Fibroblast of lung (primary cell): ENCODE measurements around the gene GGTLC1. TPM values are rescaled to one million over a fixed set of nuclear protein-coding genes. Genes with fewer than 3 reads are reported as not detected.
"Not testable (repeated sequence)": the region's sequence is repeated elsewhere in the genome, so short reads cannot be mapped to it uniquely, and the experiment has no call there.

Source experiments
- DNase-seq, 2 donors: peaks; one replicate each; pipeline versions ENCODE4 v3.0.0 to v3.0.0-alpha.2; 2010; ENCODE audit warnings: low read depth in 2 of 2
- H2AFZ ChIP-seq: 2 replicates; pipeline ENCODE4 v1.5.1; 2012; ENCODE audit warnings: low read length, control low read depth, inconsistent platforms
- H3K27ac ChIP-seq: 2 replicates; pipeline ENCODE4 v1.5.1; 2011; ENCODE audit warnings: low read length, control low read depth; ENCODE audit not compliant: insufficient read depth
- H3K27me3 ChIP-seq: 2 replicates; pipeline ENCODE4 v1.5.1; 2011; ENCODE audit warnings: mild to moderate bottlenecking, low read length; ENCODE audit not compliant: control insufficient read depth, insufficient read depth
- H3K36me3 ChIP-seq: 2 replicates; pipeline ENCODE4 v1.5.1; 2011; ENCODE audit warnings: low read length; ENCODE audit not compliant: control insufficient read depth, insufficient read depth
- H3K4me1 ChIP-seq: 2 replicates; pipeline ENCODE4 v1.5.1; 2011; ENCODE audit warnings: low read length; ENCODE audit not compliant: control insufficient read depth, insufficient read depth; ENCODE audit errors: extremely low read depth
- H3K4me2 ChIP-seq: 2 replicates; pipeline ENCODE4 v1.5.1; 2011; ENCODE audit warnings: low read length, control low read depth; ENCODE audit not compliant: insufficient read depth; ENCODE audit errors: extremely low read depth
- H3K4me3 ChIP-seq, 4 experiments: fragments of 200-600 bp in 1 of 4; sonication (generic) in 1 of 4; replicated peaks in 1 of 4; 2 replicates each; pipeline ENCODE4 v1.5.1; 2011 to 2016; ENCODE audit warnings: low read length in 4 of 4, low read depth in 3 of 4, mild to moderate bottlenecking in 3 of 4, control low read depth in 2 of 4, inconsistent platforms in 1 of 4, mixed read lengths in 1 of 4; ENCODE audit not compliant: insufficient read depth in 1 of 4; ENCODE audit errors: control extremely low read depth in 1 of 4
- H3K79me2 ChIP-seq: 2 replicates; pipeline ENCODE4 v1.5.1; 2012; ENCODE audit warnings: mild to moderate bottlenecking, low read length, inconsistent platforms; ENCODE audit not compliant: control insufficient read depth, insufficient read depth
- H3K9ac ChIP-seq: 2 replicates; pipeline ENCODE4 v1.5.1; 2011; ENCODE audit warnings: mild to moderate bottlenecking, low read length, control low read depth; ENCODE audit not compliant: insufficient read depth
- H3K9me3 ChIP-seq: 2 replicates; pipeline ENCODE4 v1.5.1; 2012; ENCODE audit warnings: low read depth, low read length; ENCODE audit not compliant: control insufficient read depth, insufficient read depth
- H4K20me1 ChIP-seq: 2 replicates; pipeline ENCODE4 v1.5.1; 2011; ENCODE audit warnings: low read length; ENCODE audit not compliant: control insufficient read depth, insufficient read depth; ENCODE audit errors: extremely low read depth
- polyA plus RNA-seq, 2 donors: library from polyadenylated mRNA; depleted of rRNA in 1 of 2; stranded (reverse) in 1 of 2; unstranded in 1 of 2; fragments of >200 nt; gene quantifications; 2 replicates each; pipeline ENCODE4 v1.2.1, GENCODE V29; 2011 to 2012; ENCODE audit warnings: missing spikeins in 1 of 2
- total RNA-seq: library from RNA; depleted of rRNA; stranded (reverse); fragments of >200 nt; gene quantifications from 2 replicates; pipeline ENCODE4 v1.2.1, GENCODE V29; 2014

GGTLC1 gene
- total and polyA plus RNA-seq, 2 donors (not counting 1 experiment from before 2014, with no cell fraction given) = not detected

DNA sequence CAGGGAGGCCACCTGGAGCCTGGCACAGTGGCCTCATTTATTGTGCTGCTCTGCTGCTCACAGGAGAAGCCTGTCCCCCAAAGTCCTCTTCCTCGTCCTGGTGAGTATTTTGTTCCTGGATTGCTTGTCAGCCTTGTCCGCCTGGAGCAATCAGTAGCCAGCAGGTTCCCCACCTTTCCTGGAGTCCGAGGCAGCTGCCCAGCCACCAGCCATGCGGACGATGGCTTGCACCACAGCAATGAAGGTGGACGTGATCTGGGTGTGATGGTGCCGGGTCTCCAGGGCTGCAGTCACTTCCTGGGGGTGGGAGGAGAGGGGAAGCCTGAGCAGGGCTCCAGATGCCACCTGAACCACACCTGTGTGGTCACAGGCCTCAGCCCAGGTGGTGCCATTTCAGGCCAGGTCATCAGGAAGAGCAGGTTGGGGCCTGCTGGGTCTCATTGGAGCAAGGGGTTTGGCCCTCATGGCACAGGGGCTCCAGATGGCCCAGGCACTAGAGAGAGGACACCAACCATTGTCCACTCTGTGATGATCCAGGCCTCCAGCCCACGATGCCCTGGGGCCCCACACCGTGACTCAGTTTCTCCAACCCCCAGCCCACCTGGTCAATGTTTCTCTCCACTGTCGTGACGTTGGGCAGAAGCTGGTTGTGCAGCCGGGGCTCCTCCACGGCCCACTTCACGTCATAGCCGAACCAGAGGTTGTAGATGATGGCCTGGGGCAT lies 3.4 kb downstream of the GGTLC1 start:
- not testable (repeated sequence) for H3K36me3 ChIP-seq, DNase-seq, H3K27me3 ChIP-seq, H3K9me3 ChIP-seq, H3K4me2 ChIP-seq, H3K9ac ChIP-seq, H4K20me1 ChIP-seq, H3K27ac ChIP-seq, H3K4me3 ChIP-seq, H3K4me1 ChIP-seq, H3K79me2 ChIP-seq, H2AFZ ChIP-seq

DNA sequence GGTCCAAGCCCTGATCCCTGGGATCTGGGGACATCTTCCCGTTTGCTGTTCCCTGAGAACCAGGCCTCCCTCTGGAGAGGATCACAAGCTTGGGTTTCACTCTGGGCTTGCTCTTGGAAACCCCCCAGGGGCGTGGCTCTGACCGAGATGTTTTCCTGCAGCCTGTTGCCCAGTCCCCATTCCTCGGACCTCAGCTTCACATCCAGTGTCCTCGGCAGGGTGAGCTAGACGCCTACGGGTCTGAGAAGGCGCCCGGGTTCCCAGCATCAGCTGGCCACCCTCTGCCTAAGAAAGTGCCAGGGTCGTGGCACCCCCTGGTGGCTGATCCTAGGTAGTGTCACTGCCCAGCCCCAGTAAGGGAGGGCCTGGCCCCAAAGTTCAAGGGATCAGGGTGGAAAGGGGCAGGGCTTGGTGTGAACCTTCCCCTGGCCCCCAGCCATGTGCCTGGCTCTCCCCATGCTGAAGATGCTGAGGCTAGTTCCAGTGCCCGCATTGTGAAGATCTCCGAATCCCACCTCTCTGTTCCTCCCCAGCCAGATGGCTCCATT lies 4.0 kb downstream of the GGTLC1 start:
- not testable (repeated sequence) for H4K20me1 ChIP-seq, H3K36me3 ChIP-seq, H3K27ac ChIP-seq, H3K9ac ChIP-seq, H3K27me3 ChIP-seq, H3K4me2 ChIP-seq, H2AFZ ChIP-seq, H3K9me3 ChIP-seq, H3K4me3 ChIP-seq, H3K4me1 ChIP-seq, H3K79me2 ChIP-seq, DNase-seq

DNA sequence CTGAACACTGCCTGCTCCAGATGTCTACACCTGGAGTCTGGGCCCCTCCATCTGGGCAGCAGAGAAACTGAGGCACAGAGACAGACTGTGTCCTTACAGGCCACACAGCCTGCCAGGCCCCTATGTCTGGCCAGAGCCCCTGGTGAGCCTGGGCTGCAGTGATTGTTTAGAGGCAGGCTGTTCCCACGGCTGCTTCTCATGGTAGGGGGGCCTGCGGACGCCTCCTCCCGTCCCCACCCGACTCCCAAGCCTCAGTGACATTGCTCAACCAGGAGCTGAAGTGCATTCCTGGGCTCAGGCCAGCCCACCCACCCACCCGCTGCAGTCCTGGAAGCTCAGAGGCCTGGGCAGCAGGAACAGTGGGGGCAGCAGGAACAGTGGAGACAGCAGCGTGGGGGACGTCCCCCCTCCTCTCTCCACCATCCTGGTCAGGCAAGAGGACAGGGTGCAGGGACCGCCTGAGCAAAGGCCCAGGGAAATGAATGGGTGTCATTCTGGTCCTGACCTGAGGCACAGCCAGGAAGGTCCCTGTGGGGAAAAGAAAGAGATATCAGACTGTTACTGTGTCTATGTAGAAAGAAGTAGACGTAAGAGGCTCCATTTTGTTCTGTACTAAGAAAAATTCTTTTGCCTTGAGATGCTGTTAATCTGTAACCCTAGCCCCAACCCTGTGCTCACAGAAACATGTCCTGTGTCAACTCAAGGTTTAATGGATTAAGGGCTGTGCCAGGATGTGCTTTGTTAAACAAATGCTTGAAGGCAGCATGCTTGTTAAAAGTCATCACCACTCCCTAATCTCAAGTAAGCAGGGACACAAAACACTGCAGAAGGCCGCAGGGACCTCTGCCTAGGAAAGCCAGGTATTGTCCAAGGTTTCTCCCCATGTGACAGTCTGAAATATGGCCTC lies 6.2 kb downstream of the GGTLC1 start:
- H3K9me3 ChIP-seq, H4K20me1 ChIP-seq, H3K27ac ChIP-seq, H3K79me2 ChIP-seq, H3K9ac ChIP-seq, H3K4me3 ChIP-seq, H2AFZ ChIP-seq, H3K4me1 ChIP-seq, H3K27me3 ChIP-seq, H3K4me2 ChIP-seq, H3K36me3 ChIP-seq, DNase-seq: not testable (repeated sequence)

DNA sequence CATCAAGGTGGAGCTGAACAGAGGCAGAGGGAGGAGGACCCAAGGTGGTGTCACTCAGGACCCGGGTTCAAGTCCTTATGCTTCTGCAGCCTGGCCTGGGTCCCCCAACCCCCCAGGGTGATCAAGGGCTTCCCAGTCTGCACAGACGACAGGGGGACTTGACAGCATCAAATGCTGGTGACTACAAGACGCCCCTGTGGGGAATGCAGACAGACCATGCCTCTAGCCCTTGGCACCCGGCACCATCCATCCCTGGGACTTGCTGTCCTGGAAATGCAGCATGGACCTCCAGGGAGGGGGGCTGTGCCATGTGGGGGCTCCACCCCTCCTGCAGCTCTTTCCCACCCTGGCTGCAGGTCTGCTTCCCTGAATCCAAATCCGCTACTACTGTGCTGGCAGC lies 7.1 kb downstream of the GGTLC1 start:
- not testable (repeated sequence) for H4K20me1 ChIP-seq, H3K36me3 ChIP-seq, H3K9ac ChIP-seq, H2AFZ ChIP-seq, H3K4me2 ChIP-seq, DNase-seq, H3K79me2 ChIP-seq, H3K9me3 ChIP-seq, H3K27ac ChIP-seq, H3K4me1 ChIP-seq, H3K27me3 ChIP-seq, H3K4me3 ChIP-seq

DNA sequence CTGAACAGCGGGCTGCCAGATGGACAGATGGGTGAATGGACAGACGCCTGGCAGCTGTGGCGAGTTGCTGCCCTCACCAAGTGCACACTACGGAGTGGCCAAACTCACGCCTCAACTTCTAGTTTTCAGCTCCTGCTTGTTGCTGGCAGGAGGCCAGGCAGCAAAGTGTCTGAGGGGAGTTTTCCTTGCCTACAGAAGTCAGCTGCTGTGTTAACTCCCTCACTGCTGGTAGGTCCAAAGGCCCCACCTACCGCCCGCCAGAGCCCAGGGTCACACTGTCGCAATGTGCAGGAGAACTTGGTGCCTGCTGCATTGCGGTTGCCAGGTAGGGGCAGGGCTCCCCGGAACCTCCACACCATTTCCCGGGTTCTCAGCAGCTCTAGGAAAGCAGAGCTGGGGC lies 7.6 kb downstream of the GGTLC1 start:
- H4K20me1 ChIP-seq, H3K4me3 ChIP-seq, H3K4me1 ChIP-seq, H2AFZ ChIP-seq, H3K4me2 ChIP-seq, H3K79me2 ChIP-seq, H3K27me3 ChIP-seq, H3K9ac ChIP-seq, H3K9me3 ChIP-seq, H3K36me3 ChIP-seq, H3K27ac ChIP-seq, DNase-seq: not testable (repeated sequence)

DNA sequence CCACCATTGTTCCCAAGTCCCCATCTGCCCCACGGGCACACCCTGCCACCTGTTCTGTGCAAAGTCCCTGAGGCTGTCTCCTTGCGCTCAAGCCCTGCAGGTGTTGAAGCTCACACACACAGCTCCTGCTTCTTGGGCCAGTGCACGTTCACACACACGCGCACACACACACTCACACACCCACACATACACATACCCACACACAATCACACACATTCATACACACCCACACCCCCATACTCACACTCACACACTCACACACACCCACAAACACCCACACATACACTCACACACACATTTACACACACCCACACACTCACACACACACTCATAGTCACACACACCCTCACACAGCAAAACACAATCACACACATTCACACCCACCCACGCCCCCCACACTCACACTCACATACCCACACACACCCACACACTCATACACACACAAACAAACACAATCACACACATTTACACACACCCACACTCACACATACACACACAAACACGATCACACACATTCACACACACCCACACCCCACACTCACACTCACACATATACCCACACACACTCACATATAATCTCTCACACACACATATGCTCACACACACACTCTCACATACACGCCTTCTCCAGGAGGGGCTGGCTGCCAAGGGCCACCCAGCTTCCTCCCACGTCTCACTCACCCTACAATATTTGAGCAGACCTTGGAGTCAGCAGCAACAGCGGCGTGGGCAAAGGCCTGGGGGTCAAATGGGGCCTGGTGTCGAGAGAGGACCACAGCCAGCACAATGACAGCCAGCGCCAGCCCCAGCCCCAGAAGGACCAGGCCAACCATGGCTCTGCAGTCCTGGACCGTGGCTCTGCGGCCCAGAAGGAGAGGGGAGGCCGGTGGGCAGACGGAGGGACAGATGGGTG lies 8.4 kb downstream of the GGTLC1 start:
- DNase-seq, H3K9ac ChIP-seq: not testable (repeated sequence)

More for the DNA sequence above, 8.4 kb downstream of the GGTLC1 start:
- not testable (repeated sequence) for H3K79me2 ChIP-seq, H2AFZ ChIP-seq, H3K27me3 ChIP-seq, H3K36me3 ChIP-seq, H3K27ac ChIP-seq, H3K4me2 ChIP-seq, H3K4me1 ChIP-seq, H4K20me1 ChIP-seq, H3K9me3 ChIP-seq, H3K4me3 ChIP-seq
